SK-N-SH treated with all-trans-retinoic acid at 6 μM for 48 hours (cell line): ENCODE results near the gene ZBTB7B.

Experiments
- ATAC-seq: fragments of 200-7000 bp; cut with Tn5 transposase; 3 replicates; pipeline ENCODE4 v1.9.1; 2020; ENCODE audit warnings: mild to moderate bottlenecking, moderate library complexity
- ARNTL ChIP-seq: fragments of 450-650 bp; formaldehyde crosslinking; IDR thresholded peaks from 2 replicates; pipeline ENCODE4 v1.5.0; 2020; ENCODE audit warnings: low read depth, mild to moderate bottlenecking, moderate library complexity, borderline replicate concordance
- CSDC2 ChIP-seq: fragments of 250-450 bp; sonication (Bioruptor Pico); IDR thresholded peaks from 2 replicates; pipeline ENCODE4 v1.5.0; 2020; ENCODE audit warnings: mild to moderate bottlenecking, moderate library complexity
- ESRRG ChIP-seq: fragments of 250-450 bp; sonication (Bioruptor Pico); IDR thresholded peaks from 2 replicates; pipeline ENCODE4 v1.6.1; 2021; ENCODE audit warnings: mild to moderate bottlenecking
- ISL1 ChIP-seq: fragments of 250-450 bp; sonication (Bioruptor Pico); IDR thresholded peaks from 2 replicates; pipeline ENCODE4 v2.1.2; 2022; ENCODE audit warnings: mild to moderate bottlenecking, moderate library complexity
- OSR1 ChIP-seq: fragments of 250-450 bp; sonication (Bioruptor Pico); IDR thresholded peaks from 2 replicates; pipeline ENCODE4 v1.8.0; 2022; ENCODE audit warnings: moderate library complexity, mild to moderate bottlenecking, inconsistent platforms
- PPARA ChIP-seq: fragments of 250-450 bp; sonication (Bioruptor Pico); IDR thresholded peaks from 2 replicates; pipeline ENCODE4 v1.5.0; 2020; ENCODE audit warnings: mild to moderate bottlenecking, borderline replicate concordance
- RARB ChIP-seq: fragments of 250-450 bp; sonication (Bioruptor Pico); IDR thresholded peaks from 2 replicates; pipeline ENCODE4 v1.8.0; 2021; ENCODE audit warnings: mild to moderate bottlenecking, moderate library complexity
- SNAI2 ChIP-seq: fragments of 250-450 bp; sonication (Bioruptor Pico); IDR thresholded peaks from 2 replicates; pipeline ENCODE4 v1.5.0; 2020; ENCODE audit warnings: mild to moderate bottlenecking, moderate library complexity
- TCF4 ChIP-seq: fragments of 250-450 bp; sonication (Bioruptor Pico); IDR thresholded peaks from 2 replicates; pipeline ENCODE4 v1.8.0; 2021; ENCODE audit warnings: mild to moderate bottlenecking, moderate library complexity, borderline replicate concordance
- TOX ChIP-seq: fragments of 250-450 bp; sonication (Bioruptor Pico); IDR thresholded peaks from 2 replicates; pipeline ENCODE4 v1.8.0; 2021; ENCODE audit warnings: mild to moderate bottlenecking, moderate library complexity, borderline replicate concordance
- ZC3H10 ChIP-seq: fragments of 250-450 bp; sonication (Bioruptor Pico); IDR thresholded peaks from 2 replicates; pipeline ENCODE4 v1.5.1; 2021; ENCODE audit warnings: mild to moderate bottlenecking, moderate library complexity
- ZFP3 ChIP-seq: fragments of 250-450 bp; sonication (Bioruptor Pico); IDR thresholded peaks from 2 replicates; pipeline ENCODE4 v1.5.0; 2020; ENCODE audit warnings: mild to moderate bottlenecking, moderate library complexity
- ZFP30 ChIP-seq: fragments of 450-650 bp; formaldehyde crosslinking; IDR thresholded peaks from 2 replicates; pipeline ENCODE4 v1.5.0; 2022; ENCODE audit warnings: mild to moderate bottlenecking, moderate library complexity
- ZNF565 ChIP-seq: fragments of 450-650 bp; formaldehyde crosslinking; conservative IDR thresholded peaks from 2 replicates; pipeline ENCODE4 v1.5.0; 2020; ENCODE audit warnings: low read depth, mild to moderate bottlenecking, moderate library complexity
- ZNF70 ChIP-seq: fragments of 450-650 bp; formaldehyde crosslinking; IDR thresholded peaks from 2 replicates; pipeline ENCODE4 v1.5.0; 2020; ENCODE audit warnings: mild to moderate bottlenecking, moderate library complexity
- ZNF8 ChIP-seq: fragments of 450-650 bp; formaldehyde crosslinking; IDR thresholded peaks from 2 replicates; pipeline ENCODE4 v1.5.0; 2020; ENCODE audit warnings: mild to moderate bottlenecking, moderate library complexity
- TF ChIP-seq, protein P1 (sequence below): fragments of 250-450 bp; sonication (Bioruptor Pico); IDR thresholded peaks from 2 replicates; pipeline ENCODE4 v1.8.0; 2021; ENCODE audit warnings: low read depth, mild to moderate bottlenecking, moderate library complexity, borderline replicate concordance
- TF ChIP-seq, protein P2 (sequence below): fragments of 250-450 bp; sonication (Bioruptor Pico); IDR thresholded peaks from 2 replicates; pipeline ENCODE4 v1.5.1; 2020; ENCODE audit warnings: low read depth, mild to moderate bottlenecking, moderate library complexity
- TF ChIP-seq, protein P3 (sequence below): fragments of 250-450 bp; sonication (Bioruptor Pico); IDR thresholded peaks from 2 replicates; pipeline ENCODE4 v1.8.0; 2020; ENCODE audit warnings: mild to moderate bottlenecking, moderate library complexity, borderline replicate concordance
- TF ChIP-seq, protein P4 (sequence below): fragments of 250-450 bp; sonication (Bioruptor Pico); IDR thresholded peaks from 2 replicates; pipeline ENCODE4 v1.5.0; 2020; ENCODE audit warnings: mild to moderate bottlenecking, moderate library complexity
- TF ChIP-seq, protein P5 (sequence below): fragments of 250-450 bp; sonication (Bioruptor Pico); IDR thresholded peaks from 2 replicates; pipeline ENCODE4 v1.5.1; 2021; ENCODE audit warnings: mild to moderate bottlenecking, moderate library complexity

Gene ZBTB7B

DNA sequence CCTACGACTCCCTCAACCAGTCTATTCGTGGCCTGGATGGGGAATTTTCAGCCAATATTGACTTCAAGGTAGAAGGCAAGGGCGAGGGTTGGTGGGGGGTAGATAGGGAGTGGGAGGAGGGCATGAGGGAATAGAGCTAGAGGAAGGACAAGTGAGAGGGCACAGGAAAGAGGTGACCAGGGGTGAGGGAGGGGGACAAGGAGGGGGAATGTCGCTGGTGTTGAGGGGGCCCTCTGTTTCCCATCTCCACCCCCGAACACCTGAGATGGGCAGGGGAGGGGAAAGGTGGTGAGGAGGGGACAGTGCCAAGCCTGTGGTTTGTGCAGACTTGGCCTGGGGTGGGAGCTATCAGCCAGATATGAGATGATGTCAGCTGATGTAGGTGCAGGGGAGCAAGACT, 40.2 kb downstream of the ZBTB7B start:
- no peak for ATAC-seq
- TF ChIP-seq SNAI2 (CRISPR knock-in tag) (no peak), ZFP30 (no peak), OSR1 (CRISPR knock-in tag) (no peak), PPARA (CRISPR knock-in tag) (no peak), ARNTL (CRISPR knock-in tag) (no peak), CSDC2 (CRISPR knock-in tag) (no peak), TOX (CRISPR knock-in tag) (no peak), ISL1 (CRISPR knock-in tag) (no peak)
- TF ChIP-seq, protein P1, sequence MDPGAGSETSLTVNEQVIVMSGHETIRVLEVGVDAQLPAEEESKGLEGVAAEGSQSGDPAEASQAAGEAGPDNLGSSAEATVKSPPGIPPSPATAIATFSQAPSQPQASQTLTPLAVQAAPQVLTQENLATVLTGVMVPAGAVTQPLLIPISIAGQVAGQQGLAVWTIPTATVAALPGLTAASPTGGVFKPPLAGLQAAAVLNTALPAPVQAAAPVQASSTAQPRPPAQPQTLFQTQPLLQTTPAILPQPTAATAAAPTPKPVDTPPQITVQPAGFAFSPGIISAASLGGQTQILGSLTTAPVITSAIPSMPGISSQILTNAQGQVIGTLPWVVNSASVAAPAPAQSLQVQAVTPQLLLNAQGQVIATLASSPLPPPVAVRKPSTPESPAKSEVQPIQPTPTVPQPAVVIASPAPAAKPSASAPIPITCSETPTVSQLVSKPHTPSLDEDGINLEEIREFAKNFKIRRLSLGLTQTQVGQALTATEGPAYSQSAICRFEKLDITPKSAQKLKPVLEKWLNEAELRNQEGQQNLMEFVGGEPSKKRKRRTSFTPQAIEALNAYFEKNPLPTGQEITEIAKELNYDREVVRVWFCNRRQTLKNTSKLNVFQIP (CRISPR knock-in tag), result no peak
- TF ChIP-seq, protein P2, sequence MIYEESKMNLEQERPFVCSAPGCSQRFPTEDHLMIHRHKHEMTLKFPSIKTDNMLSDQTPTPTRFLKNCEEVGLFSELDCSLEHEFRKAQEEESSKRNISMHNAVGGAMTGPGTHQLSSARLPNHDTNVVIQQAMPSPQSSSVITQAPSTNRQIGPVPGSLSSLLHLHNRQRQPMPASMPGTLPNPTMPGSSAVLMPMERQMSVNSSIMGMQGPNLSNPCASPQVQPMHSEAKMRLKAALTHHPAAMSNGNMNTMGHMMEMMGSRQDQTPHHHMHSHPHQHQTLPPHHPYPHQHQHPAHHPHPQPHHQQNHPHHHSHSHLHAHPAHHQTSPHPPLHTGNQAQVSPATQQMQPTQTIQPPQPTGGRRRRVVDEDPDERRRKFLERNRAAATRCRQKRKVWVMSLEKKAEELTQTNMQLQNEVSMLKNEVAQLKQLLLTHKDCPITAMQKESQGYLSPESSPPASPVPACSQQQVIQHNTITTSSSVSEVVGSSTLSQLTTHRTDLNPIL, result no peak
- TF ChIP-seq, protein P3, sequence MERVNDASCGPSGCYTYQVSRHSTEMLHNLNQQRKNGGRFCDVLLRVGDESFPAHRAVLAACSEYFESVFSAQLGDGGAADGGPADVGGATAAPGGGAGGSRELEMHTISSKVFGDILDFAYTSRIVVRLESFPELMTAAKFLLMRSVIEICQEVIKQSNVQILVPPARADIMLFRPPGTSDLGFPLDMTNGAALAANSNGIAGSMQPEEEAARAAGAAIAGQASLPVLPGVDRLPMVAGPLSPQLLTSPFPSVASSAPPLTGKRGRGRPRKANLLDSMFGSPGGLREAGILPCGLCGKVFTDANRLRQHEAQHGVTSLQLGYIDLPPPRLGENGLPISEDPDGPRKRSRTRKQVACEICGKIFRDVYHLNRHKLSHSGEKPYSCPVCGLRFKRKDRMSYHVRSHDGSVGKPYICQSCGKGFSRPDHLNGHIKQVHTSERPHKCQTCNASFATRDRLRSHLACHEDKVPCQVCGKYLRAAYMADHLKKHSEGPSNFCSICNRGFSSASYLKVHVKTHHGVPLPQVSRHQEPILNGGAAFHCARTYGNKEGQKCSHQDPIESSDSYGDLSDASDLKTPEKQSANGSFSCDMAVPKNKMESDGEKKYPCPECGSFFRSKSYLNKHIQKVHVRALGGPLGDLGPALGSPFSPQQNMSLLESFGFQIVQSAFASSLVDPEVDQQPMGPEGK, result no peak
- TF ChIP-seq, protein P4, sequence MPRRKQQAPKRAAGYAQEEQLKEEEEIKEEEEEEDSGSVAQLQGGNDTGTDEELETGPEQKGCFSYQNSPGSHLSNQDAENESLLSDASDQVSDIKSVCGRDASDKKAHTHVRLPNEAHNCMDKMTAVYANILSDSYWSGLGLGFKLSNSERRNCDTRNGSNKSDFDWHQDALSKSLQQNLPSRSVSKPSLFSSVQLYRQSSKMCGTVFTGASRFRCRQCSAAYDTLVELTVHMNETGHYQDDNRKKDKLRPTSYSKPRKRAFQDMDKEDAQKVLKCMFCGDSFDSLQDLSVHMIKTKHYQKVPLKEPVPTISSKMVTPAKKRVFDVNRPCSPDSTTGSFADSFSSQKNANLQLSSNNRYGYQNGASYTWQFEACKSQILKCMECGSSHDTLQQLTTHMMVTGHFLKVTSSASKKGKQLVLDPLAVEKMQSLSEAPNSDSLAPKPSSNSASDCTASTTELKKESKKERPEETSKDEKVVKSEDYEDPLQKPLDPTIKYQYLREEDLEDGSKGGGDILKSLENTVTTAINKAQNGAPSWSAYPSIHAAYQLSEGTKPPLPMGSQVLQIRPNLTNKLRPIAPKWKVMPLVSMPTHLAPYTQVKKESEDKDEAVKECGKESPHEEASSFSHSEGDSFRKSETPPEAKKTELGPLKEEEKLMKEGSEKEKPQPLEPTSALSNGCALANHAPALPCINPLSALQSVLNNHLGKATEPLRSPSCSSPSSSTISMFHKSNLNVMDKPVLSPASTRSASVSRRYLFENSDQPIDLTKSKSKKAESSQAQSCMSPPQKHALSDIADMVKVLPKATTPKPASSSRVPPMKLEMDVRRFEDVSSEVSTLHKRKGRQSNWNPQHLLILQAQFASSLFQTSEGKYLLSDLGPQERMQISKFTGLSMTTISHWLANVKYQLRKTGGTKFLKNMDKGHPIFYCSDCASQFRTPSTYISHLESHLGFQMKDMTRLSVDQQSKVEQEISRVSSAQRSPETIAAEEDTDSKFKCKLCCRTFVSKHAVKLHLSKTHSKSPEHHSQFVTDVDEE, result no peak

DNA sequence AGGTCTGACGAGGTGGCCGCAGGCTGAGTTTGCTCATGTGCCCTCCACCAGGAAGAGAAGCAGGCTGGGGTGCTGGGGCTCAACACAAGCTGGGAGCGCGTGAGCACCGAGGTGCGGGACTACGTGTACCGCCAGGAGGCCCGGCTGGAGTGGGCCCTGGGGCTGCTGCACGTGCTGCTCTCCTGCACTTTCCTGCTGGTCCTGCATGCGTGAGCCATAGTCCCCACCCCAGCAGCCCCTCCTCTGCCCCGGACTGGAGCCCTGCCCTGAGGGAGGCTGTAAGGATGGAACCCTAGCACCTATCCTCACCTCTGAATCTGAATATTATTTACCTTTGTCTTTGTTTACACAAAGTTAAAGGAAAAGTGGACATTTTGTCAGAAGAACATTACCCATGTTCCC, 40.7 kb downstream of the ZBTB7B start:
- no peak for ATAC-seq
- TF ChIP-seq, protein P4, result no peak
- TF ChIP-seq TCF4, result no peak
- TF ChIP-seq ZNF70 (CRISPR knock-in tag), result no peak
- TF ChIP-seq, protein P1 (CRISPR knock-in tag), result no peak
- TF ChIP-seq ZFP3 (CRISPR knock-in tag), result no peak
- TF ChIP-seq RARB, result no peak
- TF ChIP-seq ZC3H10 (CRISPR knock-in tag), result no peak
- TF ChIP-seq ESRRG (CRISPR knock-in tag), result no peak
- TF ChIP-seq ZNF565 (CRISPR knock-in tag), result no peak
- TF ChIP-seq OSR1 (CRISPR knock-in tag), result no peak

DNA sequence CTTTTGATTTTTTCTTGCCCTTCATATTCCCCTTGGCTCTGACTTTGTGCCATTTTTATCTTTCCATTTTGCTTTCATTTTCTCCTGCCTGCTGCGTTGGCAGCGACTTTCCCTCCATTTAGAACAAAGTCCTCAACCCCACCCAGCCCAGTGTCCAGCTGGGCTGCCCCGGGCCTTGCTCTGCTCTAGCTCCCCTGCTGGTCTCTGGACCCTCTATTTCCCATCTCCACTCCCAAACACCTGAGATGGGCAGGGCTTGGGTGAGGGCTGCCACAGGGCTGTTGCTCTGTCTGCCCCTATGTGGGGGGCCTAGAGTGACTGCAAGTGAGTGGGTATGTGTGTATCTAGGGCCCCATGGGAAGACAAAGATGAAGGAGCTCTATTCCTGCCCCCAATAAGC, 41.2 kb downstream of the ZBTB7B start:
- TF ChIP-seq ESRRG (CRISPR knock-in tag) (no peak), SNAI2 (CRISPR knock-in tag) (no peak), OSR1 (CRISPR knock-in tag) (no peak), ZNF565 (CRISPR knock-in tag) (no peak), ZFP3 (CRISPR knock-in tag) (no peak), ARNTL (CRISPR knock-in tag) (no peak), ZNF8 (no peak), RARB (no peak)
- TF ChIP-seq, protein P4, result no peak
- TF ChIP-seq, protein P5, sequence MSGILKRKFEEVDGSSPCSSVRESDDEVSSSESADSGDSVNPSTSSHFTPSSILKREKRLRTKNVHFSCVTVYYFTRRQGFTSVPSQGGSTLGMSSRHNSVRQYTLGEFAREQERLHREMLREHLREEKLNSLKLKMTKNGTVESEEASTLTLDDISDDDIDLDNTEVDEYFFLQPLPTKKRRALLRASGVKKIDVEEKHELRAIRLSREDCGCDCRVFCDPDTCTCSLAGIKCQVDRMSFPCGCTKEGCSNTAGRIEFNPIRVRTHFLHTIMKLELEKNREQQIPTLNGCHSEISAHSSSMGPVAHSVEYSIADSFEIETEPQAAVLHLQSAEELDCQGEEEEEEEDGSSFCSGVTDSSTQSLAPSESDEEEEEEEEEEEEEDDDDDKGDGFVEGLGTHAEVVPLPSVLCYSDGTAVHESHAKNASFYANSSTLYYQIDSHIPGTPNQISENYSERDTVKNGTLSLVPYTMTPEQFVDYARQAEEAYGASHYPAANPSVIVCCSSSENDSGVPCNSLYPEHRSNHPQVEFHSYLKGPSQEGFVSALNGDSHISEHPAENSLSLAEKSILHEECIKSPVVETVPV (CRISPR knock-in tag), result no peak
- ATAC-seq, result no peak
